ELF-1 (cell line): Measurements from ENCODE around the gene PALD1.

ENCODE experiments used
- DNase-seq: peaks from one replicate; pipeline ENCODE4 v3.0.0-alpha.2; 2016; ENCODE audit warnings: low read depth, low spot score

The PALD1 gene

DNA sequence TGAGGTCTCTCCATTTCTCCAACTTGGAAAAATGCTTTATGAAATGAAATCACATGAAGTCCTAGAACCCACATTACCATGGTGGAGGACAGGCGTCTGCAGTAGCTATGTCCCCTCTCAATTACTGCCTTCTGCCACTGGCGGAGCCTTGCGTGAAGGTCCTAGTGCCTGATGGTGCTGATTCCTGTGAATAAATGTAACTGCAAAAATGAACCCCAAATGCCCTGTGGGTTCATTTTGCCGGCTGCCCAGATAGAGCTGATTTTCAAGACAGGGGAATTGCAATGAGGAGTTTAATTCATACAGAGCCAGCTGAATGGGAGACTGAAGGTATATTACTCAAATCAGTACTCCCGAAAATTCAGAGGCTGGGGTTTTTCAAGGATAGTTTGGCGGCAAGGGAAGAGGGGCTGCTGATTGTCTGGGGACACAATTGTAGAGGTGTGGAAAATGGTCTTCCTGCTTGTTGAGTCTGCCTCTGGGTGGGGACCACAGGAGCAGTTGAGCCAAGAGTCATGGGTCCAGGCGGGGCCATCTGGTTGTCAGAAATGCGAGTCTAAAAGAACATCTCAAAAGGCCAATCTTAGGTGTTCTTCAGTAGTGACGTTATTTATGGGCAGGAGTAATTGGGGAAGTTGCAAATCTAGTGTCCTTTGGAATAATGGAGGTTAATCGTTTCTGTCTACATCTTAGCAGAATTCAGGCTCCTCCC is 110.4 kb downstream of the PALD1 start:
- DNase-seq, result no peak

DNA sequence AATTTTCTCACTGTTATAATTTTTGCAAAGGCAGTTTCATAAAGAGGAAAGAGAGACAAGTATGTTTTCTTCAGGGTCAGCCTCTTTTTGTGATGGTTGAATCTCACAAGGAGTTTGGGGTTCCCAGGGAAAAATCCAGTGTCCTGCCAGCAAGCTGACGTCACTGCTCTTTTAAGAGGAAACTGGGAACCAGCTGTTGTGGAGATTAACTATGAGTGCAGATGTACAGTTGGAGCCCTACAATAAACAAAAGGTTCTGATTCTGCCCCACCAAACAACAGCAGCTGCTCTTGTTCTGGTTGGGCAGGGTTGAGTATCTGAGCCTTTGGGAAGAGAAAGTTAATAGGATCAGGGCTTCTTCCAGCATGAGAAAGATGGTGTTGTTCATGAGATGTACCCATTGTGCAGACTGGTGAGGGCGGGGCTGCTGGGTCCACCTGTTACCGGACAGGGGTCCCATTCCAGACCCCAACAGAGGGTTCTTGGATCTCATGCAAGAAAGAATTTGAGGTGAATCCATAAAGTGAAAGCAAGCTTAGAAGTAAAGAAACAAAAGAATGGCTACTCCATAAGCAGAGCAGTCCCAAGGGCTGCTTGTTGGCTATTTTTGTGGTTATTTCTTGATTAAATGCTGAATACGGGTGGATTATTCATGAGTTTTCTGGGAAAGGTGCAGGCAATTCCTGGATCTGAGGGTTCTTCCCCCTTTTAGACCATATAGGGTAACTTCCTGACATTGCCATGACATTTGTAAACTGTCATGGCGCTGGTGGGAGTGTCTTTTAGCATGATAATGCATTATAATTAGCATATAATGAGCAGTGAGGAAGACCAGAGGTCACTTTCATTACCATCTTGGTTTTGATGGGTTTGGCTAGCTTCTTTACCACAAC is 111.4 kb downstream of the PALD1 start:
- DNase-seq, result no peak

DNA sequence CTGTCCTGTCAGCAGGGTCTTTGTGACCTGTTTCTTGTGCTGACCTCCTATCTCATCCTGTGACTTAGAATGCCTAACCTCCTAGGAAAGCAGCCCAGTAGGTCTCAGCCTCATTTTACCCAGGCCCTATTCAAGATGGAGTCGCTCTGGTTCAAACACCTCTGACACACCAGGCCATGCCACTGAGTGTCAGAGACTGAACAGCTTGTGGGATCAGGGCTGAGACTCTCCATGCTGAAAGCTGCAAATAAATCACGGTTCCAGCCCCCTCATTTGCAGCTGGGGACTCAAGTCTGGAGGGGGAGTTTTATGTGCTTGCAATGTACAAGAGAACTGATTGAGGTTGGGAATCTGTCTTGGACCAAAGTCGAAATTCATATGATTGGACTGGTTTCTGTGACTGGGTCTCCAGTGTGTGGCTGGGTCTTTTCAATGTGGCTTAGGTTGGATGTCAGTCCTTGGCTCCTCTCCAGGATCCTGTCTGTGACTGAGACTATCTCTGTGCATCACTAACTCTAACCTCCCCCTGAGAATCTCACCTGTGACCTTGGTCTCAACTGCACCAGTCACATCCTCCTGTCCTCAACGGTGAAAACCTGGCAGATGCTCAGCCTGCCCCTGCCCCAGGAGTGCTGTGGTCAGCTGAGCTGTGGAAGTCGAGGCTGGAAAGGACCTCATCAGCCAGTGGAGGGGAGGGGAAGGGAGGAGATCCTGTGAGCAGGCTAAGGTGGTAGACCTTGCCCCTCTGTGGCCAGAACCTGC is 112.3 kb downstream of the PALD1 start:
- DNase-seq, result no peak

DNA sequence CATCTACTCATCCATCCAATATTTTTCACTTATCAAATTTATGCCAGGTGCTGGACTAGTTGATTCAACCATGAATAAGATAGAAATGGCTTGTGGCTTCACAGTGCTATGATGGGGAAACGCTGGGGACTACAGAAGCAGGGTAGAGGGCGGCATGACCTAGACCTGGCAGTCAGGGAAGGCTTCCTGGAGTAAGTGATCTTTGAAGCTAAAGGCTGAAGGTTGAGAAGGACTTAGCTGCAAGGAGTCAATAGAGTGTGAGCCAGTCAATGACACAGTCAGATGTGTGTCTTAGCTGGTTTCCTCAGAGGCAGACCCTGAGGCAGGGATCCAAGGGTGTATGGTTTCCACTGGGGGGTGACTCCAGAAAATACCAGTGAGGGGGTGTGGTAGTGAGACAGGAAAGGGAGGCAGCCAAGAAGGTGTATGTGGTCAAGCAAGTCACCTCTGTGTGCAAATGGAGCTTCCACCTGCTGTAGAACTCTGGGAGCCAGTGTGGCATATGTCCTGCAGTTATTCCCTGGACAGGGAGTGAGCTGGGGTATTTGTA is 113.7 kb downstream of the PALD1 start:
- no peak for DNase-seq

DNA sequence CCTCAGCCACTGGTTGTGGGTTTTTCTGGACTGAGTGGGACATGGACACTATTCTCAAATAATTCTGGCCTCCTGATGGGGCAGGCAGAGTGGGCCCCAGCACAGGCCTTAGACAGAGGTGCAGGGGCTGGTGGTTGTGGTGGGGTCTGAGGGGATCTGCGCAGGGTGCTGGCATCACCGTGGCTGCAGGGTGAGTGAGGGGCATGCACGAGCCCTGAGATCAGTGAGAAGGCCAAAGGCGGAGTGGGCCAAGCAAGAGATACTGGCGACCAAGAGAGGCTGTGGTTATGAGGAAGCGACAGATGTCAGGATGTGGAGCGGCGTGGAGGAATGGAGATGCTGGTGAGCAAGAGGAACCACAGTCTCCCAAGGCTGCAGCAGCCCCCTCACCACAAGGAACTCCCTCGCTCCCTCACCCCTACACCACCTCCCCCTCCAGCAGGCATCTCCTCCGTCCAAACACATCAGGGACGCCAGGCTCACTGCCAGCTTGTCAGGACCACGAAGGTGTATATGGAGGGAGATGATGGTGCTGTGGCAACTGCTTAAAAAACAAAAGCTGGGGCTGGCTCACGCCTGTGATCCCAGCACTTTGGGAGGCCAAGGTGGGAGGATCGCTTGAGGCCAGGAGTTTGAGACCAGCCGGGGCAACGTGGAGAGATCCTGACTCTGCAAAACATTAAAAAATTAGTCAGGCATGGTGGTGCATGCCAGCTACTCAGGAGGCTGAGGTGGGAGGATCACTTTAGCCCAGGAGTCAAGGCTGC is 114.4 kb downstream of the PALD1 start:
- no peak for DNase-seq

DNA sequence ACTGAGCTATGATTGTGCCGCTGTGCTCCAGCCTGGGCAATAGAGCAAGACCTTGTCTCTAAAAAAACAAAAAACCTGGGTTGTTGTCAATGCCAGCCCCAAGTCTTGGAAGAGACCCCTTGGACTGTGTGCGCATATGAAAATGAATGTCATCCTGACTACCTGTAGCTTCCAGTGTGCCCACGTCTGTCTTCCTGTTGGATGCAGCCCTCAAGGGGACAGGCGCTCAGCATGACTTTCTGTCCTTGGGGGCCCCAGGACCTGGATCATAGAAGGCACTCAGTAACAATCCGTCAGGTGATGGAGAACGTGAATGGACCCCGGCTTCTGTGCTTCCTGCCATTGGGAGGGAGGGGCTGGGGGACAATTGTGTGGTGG is 114.9 kb downstream of the PALD1 start:
- no peak for DNase-seq

DNA sequence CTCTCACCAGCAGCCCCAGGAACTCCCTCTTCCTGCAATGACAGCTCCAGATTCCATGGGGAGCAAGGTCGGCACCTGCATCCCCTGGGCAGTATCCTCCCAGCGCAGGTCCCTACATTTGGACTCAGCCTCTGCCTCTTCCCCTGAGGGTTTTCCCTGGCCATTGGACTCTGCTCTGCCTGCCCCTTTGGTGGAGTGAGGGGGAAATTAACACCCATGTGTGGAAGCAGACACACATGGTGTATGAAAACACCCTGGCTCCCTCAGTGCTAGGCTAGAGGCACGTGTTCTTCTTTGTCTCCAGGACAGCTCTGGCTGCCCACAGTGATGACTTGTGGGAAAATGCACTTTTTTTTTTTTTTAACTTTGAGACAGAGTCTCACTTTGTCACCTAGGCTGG is 115.6 kb downstream of the PALD1 start:
- no peak for DNase-seq

DNA sequence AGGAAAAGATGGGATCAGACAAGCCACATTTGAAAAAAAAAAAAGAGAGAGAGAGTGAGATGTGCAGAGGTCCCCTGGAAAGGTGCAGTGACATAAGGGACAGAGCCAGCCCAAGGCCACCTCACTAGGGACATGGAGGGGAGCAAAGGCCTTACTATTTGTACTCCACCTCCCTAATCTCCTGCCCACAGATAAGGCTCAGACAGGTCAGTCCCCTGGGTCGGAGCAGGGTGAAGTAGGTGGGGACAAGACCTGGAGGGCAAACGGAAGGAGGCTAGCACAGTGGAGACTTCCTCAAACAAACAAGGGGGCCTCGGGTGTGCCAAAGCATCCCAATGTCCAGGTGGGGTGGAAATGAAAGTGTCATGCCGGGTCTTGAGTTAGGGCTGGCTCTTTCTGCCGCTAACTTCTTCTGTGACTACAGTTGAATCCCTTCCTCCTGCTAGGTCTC is 117.0 kb downstream of the PALD1 start:
- no peak for DNase-seq

DNA sequence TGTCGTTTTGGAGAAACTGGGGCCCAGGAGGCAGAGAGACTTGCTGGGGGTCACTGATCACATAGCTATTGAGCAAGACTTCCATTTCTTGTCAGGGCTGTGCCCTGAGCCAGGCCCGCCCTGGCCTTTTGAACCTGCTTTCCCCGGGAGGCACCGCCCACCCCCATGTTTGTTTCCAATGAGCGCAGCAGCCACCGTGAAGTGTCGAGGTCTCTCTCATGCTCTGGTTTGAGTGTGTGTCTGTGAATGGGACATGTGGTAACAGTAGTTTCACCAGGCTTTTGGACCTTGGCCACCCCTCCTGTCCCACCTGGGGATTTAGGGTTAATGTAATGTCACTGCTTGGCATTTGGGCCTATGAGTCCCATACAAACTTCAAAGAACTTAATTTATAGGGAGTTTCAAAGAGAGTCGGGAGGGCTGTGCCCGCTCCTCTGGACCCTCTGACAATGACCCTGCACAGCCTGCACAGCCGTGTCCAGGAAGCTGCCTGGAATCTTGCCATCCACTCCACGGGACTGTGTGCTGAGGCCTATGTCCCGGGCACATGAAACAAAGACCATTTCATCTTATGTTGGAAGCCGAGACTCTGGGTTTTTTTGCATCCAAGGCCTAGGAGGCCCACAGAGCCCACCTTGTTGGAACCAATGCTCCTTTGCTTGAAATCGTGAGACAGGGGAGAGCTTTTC is 117.7 kb downstream of the PALD1 start:
- DNase-seq, result no peak

DNA sequence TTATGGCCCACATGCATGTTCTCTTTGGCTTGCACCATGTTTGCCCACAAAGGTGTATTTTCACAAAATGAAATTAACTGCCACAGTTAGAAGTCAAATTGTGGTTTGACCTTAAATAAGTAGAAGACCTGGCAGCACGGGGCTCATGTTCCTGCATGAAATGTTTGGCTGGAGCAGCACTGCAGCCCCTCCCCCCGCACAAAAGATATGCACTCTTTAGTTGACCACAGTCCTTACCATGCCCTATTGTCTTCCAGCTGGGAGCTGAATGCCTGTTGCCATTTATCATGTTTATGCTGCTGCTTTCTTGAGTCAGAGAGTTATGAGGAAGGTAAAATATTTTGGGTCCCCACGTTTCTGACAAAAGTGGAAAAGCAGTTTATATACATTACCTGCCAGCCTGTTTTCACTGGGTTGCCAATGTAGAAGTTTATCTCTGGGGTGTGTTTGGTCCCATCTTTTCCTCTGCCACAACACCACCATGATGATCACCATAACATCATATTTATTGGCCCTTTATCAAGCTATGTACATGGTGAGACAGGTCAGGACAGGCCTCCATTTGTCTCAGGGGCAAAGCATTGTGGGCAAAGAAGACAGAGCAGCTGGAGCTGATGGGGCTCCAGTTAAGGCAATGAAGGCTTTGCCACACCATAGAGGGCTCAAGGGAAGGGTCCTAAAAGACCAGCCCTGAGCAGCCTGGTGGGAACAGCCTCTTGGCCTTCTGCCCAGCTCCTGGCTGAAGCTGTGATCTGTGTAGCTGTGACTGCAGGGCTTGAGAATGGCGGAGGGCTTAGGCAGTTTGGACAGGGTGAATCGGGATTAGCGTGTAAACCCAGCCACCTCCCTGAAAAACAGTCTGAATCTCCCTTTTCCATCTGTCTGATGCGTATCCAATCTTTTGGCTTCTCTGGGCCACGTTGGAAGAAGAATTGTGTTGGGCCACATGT is 118.6 kb downstream of the PALD1 start:
- no peak for DNase-seq

DNA sequence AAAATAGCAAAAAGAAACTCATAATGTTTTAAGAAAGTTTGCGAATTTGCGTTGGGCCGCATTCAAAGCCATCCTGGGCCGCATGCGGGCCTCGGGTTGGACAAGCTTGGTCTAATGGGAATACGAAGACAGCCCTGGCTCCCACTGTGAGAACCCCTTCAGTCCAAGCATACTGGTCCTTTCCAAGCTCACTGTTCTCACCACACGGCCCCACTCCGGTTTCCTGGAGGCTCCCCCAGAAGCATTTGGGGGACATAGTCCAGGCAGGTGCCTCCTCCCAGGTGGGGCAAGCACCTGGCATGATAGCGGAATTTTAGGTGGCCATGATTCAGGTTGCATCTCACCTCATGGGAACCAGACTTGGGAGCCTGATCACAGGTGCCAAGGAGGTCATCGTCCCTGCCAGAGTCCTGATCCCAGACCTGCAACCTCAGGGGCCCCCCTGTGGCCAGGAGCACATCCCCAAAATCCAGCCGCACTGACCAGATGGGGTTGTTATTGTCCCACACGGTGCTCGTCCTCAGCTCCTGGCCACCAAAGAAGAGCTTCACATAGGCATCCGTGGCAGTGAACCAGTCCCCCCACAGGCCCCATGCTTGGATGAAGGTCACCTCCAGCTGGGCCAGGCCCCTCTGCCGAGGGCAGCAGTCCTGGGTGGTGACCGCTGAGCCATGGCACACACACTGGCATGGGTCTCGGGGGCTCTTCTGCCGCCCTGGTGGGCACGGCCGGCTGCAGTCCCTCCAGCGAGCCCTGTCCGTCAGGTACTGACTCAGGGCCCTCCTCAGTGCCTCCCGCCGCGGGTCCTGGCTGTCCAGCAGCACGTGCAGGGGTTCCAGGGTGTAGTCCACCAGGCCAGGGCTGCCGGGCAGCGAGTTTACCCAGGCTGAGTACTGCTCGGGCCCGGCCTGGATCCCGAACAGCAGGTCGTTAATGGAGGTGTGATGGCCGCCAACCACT is 119.6 kb downstream of the PALD1 start:
- no peak for DNase-seq

DNA sequence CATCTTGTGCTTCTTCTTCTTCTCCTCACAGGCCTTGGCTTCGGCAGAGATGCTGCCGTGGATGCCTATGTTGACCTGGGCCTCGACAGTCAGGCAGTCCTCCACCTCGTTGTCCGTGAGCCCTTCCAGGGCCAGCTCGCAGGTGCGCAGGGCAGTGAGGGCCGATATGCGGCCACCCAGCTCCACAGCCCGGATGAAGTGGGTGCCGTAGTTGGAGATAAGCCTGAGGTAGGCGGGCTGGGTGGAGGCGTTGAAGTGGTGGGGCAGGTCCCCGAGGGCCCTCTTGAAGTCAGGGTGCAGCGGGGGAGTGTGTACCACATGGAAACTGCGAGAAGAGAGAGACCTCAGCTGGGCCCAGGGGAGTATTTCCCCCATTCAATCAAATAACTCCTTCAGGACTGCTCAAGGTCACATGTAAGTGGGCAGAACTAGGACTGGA is 120.3 kb downstream of the PALD1 start:
- no peak for DNase-seq

DNA sequence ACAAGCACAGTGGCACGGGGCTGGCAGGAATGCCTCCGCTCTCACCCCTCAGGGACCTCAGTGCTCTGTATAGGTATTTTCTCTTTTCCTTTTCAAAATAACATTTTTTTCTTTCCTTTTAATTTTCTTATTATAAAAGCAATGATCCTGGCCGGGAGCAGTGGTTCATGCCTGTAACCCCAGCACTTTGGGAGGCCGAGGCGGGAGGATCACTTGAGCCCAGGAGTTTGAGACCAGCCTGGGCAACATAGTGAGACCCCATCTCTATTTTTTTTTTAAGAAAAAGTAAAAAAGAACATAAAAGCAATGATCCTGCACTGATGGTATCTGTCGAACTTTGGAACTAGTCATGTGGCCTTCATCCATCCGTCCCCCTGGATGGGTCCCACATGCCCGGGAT is 120.8 kb downstream of the PALD1 start:
- no peak for DNase-seq

DNA sequence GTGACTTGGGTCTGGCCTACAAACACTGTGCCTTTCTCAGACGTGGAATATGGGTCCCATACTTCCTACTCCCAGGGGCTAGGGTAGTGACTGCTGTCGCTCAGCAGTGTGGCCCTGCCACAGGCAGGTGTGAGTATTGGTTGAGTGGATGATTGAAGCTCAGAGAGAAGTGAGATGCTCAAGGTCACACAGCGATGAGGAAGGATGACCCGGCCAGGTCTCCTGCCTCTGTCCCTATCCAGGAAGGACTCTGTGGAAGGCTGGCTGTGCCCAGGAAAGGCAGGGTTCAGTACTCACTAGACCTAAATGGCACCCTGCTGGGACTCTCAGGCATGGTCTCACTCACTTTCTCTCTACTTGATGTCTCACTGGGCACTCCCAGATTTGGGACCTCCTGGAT is 121.2 kb downstream of the PALD1 start:
- DNase-seq, result no peak

DNA sequence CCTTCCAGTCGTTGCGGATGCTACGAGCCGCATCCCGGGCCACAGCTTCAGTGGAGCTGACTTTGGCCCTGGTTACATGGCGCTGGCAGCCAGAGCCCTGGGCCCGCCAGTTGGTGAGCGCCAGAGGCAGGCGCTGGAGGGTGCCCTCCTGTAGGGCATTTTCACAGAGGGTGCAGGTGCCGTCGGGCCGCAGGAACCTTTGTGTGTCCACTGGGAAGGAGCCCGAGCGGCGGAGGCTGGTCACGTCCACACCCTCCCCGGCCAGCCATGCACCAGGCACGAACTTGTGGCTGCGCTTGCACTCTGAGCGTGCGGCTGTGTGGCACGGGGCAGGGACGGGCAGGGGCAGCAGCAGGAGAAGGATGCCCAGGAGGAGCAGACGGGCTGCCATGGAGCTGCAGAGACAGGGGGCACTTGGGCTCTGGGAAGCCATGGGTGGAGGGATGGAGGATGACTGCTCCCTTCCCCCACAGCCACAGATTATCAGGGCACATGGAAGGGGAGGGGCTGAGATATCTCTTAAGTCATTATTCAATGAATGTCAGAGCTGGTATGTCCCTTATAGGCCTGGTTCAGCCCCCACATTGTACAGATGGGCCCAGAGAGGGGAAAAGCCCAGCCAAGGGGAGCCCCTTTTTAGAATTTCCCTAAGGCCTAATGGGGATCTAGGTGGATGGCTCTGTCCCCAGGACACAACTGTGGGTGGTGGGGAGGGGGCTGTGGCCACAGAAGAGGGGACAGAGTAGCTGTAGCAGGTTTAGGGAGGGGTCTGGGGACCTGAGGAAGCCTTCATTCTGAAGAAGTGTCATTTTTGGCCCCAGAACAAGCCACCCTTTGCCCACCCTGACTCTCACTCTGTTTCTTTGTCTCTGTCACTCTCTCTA is 122.2 kb downstream of the PALD1 start:
- no peak for DNase-seq

DNA sequence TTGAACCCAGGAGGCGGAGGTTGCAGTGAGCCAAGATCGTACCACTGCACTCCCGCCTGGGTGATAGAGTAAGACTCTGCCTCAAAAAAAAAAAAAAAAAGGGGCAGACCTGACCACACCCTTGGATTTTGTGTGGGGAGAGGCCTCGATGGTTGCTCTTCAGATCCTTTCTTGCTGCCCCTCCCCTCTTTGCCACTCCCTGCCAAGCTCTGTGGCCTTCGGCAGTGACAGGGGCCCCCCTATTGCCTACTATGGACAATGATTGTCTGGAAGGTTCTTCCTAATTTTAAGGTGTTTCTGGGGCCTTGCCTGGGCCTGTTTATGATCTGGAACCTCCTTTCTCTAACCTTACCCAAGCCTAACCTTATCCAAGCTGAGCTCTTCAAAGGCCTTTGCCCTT is 123.2 kb downstream of the PALD1 start:
- DNase-seq, result no peak
